HG02588 (cell line): ENCODE measurements around the gene TRIM29.
"Not testable (repeated sequence)": the region's sequence is repeated elsewhere in the genome, so short reads cannot be mapped to it uniquely, and the experiment has no call there.

ENCODE experiments used
- ATAC-seq: cut with Tn5 transposase; IDR thresholded peaks from one replicate; pipeline ENCODE4 v1.9.1; 2021; ENCODE audit warnings: mild to moderate bottlenecking, moderate library complexity; ENCODE audit not compliant: unreplicated experiment

The TRIM29 gene

DNA sequence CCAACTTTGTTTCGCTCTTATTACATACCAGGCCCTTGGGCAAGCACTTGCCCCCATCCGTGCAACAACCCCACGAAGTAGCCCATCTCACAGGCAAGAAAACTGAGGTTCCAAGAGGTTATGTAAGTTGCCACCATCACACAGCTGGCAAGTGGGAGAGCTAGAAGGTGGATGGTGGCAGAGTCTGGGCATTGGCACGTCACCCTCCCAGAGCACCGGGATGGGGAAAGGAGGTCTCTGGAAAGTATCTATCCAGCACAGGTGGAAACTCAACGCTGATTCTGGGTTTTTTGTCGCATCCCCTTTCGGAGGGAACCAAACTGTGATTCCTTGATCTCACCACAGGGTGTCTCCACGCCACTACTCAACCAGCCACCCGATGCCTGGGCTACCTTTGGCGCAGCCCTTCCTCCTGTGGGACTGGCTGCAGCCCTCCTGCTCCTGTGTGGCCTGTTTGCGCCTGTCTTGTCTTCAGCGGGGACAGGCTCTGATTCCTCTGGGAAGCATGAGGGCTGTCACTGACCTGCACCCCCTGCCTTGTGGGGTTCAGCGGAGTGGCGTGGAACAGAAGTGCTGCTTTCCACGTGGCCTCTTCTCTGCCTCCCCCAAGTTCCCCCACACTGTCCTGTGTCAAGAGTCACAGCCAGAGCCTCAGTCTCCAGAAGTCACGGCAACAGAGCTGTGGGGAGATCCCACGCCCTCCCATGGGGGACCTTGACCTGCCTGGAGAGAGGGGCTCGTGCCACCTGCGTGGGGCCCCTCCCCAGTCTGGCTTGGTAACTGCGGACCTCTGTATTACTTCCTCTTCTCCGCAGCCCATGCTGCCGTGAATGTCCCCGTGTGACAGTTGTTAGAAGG, 34.4 kb upstream of the TRIM29 start:
- ATAC-seq, result no peak

DNA sequence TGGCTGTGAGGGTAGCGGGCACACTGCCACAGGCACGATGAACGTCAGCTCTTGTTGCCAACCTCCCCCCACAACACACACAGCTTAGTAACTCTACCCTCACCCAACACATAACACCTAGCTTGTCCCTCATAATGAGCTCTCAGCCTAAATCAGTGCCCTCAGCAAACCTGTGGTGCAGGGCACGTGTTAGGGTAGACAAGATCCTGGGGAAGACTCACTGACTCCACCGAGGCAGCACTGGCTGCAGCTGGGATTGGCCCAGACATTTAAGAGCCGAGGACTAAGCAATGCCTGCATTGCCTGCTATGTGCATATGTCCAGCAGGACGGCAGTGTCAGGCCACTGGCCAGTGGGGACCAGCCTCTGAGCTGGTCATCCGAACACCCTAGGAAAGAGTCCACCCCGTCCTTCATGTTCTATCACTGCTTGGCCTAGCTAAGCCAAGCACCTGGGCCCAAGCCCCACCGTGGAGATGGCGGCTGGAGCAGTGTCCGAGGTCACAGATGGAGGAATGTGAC, 32.9 kb upstream of the TRIM29 start:
- no peak for ATAC-seq

DNA sequence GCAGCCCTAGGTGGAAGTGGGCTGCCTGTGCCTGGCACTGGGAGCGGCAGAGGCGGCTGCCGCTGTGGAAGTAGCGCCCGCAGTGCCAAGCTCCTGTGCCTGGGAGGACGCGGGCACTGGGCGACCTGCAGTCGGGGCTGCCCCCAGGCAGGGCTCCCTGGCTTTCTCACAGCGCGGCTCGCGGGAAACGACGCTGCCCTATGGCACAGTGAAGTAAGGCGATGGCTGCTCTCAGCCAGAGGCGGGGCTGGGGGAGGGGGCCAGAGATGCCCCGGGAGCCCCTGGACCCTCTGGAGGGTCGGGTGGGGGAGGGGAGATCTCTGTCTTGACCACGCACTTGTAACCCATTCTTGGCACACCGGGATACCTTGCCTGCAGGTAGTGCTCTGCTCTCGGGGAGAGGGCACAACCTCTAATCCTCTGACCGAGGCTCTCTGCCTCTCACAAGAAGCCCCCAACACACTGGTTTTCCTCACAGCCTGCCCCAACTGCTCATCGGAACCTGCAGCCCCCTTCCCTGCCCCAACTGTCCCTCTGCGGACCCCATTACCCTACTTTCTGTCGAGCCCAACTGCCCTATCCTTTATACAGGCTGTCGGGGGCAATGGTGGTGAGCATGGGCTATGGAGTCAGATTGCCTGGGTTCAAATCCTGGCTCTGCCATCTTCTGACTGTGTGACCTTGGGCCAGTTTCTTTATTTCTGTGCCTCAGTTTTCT, 32.2 kb upstream of the TRIM29 start:
- ATAC-seq, result no peak

DNA sequence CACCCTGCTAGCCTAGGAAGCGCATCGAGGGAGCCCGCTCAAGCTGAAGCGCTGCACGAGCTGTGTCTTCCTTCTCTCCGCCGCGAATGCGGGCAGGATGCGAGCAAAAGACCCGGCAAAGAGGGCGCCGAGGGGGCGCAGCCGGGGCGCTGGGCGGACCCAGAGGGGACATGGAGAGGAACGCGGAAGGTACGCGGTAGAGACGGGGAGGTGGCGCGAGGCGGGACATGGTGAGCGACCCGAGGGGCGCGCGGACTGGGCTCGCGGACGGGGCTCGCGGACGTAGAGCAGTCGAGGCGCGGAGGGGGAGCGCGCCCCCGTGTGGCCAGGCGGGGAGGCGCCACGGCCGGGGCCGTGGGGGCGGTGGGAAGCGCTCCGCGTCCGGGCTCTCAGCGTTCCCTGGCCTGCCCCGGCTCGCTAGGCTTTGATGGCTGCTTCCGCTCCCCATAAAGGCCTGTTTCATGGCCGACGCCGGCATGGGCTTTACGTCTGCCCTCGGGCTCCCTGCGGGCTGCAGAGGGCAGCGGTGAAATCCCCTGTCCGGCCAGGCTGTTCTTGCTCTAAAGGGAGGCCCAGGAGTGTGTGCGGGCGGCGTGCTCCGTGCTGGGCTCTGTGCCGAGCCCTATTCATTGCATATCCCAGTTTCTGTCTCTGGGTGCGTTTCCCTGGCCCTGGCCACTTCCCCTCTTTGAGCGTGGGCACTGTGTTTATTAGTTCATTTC, 31.2 kb upstream of the TRIM29 start:
- no peak for ATAC-seq

DNA sequence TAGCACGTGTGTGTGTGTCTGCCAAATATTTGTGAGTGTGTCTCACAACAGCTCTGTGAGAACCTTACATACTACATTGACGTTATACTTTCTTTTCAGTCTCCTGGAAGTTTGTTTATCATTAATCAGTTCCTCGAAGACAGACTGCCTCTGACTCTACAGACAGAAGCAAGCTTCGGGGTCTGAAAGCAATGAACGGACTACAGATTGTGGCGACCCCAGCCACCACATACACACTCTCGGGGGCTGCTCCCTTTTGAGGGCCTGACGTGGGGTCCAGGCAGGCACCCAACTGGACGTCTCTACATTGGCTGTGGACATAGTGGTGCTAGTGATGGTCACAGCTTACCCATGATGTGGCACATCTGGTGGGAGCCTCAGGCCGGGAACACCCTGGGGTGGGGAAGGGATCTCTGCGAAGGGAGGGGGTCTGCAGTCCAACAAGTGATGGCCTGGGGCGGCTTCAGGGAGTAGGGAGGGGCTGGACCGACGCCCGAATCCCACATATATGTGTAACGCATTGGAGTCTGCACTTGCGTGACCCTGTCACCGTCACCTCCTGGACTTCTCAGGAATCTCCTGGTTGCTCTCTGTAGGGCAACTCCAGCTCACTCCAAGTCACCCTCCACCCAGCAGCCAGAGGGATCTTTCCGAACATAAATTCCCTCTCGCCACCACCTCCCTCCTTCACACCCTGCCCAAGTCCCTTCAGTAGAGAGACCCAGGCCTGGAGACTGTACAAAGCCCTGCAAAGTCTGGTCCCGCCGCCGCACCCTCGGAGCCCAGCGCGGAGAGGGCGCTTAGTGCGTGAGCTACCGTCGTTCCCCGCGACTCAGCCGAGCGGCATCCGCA, 30.4 kb upstream of the TRIM29 start:
- ATAC-seq, result no peak

DNA sequence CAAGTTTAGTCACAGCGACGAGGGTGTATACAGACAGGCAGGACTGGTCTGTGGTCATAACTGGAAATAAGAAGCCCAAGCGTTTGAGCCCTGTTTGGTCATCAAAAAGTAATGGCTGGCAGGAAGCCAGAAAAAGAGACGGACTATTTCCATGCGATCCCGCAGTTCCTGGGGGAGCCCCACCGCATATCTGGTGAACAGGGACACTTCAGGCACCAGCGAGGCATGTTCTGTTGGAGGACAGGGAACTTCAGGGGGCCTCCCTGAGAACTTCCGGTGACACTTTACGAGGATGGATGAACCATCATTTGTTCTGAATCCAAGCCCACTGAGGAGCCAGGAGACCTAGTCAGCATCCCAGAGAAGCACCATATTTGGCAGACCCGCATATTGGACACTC, 29.7 kb upstream of the TRIM29 start:
- no peak for ATAC-seq

DNA sequence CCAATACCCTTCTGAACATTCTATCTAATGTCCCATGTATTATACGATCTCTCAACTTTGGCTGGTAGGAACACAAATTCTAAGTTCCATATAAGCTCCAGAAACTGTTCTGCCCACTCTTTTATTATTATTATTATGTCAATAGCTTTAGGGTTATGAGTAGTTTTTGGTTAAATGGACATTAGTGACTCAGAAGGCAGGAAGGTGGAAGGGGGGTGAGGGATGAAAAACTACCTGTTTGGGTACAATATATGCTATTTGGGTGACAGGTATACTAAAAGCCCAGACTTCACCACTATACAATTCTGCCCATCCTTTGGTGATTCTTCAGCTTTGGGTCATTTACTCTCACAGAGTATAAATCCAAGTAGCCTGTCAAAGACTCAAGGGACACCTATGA, 22.5 kb upstream of the TRIM29 start:
- no peak for ATAC-seq

DNA sequence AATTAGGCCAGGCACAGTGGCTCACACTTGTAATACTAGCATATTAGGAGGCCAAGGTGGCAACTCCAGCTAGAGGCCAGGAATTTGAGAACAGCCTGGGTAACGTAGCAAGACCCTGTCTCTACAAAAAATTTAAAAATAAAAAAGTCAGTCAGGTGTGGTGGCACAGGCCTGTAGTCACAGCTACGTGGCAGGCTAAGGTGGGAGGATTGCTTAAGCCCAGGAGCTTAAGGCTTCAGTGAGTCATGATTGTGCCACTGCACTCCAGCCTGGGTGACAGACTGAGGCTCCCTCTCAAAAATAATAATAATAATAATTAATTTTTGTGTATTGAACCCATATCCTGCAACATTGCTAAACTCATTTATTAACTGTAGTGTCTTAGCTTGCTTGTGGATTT, 15.3 kb upstream of the TRIM29 start:
- ATAC-seq, result no peak

DNA sequence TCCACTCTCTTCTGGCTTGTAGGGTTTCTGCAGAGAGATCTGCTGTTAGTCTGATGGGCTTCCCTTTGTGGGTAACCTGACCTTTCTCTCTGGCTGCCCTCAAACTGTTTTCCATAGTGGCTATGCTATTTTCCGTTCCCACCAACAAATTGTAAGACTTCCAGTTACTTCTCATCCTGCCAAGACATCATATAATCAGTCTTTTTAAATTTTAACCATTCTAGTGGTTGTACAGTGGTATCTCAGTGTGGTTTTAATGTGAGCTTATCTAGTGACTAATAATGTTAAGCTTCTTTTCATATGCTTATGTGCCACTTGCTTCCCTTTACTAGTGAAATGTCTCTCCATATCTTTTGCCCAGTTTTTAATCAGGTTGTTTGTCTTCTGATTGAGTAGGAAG, 13.6 kb upstream of the TRIM29 start:
- no peak for ATAC-seq

DNA sequence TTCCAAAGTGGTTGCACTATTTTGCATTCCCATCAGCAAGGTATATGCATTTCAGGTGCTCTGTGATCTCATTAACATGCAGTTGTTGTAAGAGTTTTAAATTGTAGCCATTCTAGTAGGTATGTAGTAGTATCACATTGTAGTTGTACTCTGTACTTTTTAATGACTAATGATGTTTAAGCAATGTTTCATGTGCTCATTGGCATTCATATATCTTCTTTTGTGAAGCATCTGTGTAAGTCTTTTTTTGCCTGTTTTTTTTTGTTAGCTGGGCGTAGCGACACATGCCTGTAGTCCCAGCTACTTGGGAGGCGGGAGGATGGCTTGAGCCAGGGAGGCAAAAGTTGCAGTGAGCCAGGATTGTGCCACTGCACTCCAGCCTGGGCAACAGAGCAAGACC, 11.3 kb upstream of the TRIM29 start:
- ATAC-seq, result no peak

DNA sequence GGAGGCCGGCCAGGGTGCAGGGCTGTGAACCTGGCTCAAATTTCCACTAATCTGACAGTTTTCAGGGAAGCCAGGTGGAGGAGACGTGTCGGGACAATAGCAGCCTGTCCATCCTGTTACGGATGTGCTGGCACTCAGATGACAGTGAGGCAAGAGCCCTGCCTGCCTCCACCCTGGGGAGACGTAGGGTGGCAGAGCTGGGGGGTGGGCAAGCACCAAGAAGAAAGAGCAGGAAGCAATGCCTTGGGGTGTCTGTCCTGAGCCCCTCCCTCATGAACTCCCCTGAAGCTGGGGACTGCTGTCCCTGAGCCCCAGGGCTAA, 10.0 kb upstream of the TRIM29 start:
- no peak for ATAC-seq

DNA sequence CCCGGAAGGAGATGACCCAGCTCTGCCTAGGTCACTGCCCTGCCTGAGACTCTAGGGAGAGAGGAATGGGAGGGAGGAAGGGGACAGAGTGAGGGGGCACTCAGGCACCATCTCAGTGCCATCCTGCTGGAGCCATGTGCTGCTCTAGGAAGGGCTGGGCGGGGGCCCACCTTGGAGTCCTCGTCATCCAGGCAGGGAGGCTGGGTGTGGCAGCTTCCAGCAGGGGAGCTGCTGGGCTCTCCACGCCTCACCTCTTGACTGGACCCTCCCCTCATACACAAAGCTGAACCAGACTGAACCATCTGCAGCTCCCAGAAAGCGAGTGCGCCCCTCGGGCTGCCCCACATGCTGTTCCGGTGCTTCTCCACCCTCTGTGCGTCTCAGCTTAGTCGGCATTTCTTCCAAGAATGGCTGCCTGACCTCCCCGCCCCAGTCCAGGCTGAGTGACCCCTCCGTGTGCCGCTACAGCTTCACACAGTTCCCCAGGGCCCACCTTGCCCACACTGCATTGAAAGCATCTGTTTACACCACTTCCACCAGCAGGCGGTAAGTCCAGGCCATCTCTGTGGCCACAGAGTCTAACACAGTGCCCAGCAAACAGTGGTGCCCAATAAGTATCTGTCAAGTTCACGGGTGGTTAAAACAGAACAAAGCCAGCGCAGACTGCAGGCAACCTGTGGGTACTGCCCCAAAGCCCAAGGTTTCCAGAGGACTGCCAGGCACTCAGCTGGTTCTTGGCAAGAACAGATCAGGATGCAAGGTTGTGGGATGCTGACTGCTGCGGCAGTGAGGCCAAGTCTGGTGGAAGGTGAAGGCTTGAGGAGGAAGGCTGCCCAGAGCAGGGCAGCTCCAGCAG, 9.4 kb upstream of the TRIM29 start:
- no peak for ATAC-seq

DNA sequence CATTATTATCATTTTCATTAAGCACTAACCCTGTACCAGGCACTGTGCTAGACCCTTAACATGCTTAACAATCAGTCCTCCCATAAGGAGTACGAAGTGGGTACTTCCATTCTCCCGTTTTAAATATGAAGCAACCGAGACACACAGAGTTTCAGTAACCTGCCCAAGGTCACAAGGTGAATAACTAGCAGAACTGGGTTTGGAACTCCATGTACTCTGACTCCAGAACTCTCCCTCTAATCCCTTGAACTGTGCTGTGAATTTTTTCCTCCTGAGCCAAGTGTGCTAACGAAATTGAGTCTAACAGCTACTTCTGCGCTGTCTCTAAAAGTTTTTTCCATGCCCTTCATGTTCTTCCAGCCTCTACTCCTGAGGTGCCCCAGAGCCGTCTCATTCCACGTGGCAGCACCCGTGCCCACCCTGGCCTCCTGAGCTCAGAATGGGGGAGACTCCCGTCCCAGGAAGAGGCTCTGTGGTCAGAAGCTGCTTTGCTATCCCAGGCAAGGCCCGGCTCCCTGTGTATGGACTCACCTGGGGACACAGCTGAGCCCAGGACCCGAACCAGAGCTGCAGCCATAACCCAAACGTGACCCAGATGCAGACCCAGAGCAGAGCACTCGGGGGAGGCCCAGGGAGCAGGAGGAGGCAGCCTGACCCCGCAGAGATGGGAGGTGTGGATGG, 8.6 kb upstream of the TRIM29 start:
- ATAC-seq, result no peak

DNA sequence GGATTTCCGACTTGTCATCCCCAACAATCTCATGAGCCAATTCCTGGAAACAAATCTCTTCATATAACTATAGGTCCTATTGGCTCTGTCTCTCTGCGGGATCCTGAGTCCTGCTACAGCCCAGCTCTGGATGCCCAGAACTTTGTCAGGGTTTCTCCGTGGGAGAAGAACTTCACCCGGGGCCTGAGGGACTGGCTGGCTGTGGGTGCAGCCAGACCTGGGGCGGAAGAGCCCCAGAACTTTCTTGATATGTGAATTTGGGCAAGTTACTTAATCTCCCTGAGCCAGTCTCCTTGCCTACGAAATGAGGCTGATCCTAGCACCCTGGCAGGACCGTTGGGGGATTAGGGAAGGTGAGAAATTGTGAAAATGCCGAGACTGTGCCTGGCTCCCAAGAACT, 6.6 kb upstream of the TRIM29 start:
- no peak for ATAC-seq

DNA sequence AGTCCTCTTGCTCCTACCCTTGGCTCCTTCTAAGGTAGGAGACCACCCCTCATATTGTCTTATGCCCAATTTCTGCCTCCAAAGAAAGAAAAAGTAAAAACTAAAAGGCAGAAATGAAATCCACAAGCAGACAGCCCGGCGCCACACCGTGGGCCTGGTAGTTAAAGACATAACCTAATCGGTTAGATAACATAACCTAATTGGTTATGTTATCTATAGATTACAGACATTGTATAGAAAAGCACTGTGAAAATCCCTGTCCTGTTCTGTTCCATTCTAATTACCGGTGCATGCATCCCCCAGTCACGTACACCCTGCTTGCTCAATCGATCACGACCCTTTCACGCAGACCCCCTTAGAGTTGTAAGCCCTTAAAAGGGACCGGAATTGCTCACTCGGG, 5.6 kb upstream of the TRIM29 start:
- ATAC-seq, result not testable (repeated sequence)

DNA sequence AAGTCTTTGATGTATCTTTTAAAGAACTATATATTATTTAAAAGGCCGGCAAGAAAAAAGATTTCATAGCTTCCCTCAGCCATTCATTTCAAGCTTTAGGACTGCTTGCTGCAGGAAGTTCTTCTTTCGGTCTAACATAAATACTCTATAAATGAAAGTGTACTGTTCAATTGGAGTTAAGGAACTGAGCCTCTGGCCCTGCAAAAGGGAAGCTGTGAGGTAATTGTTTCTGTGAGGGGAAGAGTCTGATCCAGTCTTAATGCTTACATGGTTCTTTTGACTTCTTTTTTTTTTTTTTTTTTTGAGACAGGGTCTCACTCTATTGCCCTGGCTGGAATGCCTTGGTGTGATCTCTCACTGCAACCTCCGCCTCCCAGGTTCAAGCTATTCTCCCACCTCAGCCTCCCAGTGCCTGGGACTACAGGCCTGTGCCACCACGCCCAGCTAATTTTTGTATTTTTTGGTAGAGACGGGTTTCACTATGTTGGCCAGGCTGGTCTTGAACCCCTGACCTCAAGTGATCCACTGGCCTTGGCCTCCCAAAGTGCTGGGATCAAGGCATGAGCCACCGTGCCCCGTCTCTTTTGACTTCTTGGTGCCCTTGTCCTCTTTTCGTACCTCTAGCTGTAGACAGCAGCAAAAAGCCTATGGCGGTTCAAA, 4.7 kb upstream of the TRIM29 start:
- ATAC-seq, result no peak

DNA sequence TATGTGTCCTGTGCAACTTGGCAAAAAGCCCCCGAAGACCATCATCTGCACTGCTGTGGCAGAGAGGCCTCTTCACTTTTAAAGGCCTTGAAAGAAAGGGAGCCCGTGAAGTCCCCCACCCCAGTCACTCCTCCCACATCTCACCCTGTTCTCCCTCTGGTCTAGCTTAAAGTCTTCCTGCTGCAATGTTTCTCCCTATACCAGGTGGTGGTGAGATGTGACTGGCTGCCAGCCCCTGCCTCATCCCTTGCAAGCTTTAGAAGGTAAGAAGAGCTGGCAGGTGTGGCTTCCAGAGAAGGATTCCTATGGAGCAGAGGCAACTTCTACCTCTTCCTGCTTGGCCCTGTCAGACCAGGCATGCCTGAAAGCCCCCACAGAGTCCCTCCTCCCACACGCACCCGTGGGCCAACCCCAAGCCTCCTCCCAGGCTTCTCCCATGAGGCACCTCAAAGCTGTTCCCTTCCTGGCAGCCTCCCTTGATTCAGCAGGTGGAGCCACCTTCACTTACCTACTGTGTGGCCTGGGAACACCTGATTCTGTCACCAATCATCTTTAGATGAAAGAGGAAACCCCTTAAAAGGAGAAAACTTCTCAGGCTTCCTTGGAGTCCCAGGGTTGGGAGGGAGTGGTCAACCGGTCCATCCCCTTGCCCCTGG, 4.0 kb upstream of the TRIM29 start:
- no peak for ATAC-seq

DNA sequence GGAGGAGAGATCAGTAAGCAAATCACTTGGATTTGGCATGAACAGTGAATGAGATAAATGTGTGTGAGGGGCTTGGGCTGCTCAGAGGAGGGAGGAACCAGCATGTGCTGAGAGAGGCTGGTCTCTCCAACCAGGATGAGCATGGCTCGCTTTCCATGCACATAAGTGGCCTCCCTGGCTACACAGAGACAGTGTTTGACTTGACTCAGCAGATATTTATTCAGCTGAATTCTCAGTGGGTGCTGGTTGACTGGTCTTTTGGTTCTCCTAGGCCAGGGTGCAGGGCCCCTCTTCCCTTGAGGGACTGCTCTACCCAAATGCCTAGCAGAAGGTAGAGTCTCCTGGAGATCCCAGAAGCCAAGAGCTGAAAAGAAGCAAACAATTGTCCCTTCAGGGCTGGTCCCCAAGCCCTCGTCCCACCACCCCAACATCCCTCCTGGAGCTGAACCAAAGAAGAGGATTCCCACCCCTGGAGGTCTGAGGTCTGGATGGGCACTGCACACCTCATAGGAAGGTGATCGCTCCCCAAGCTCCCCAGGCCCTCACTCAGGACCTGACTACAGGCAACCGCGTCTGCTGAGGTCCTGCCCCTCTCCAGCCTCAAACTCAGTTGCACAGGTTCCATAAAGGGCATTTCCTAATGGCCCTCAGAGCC, 3.3 kb upstream of the TRIM29 start:
- no peak for ATAC-seq
